HG02759 (cell line): ENCODE data around the gene SLC33A1.
A peak's percentile ranks its signal among the peaks of the same experiment; 100 is the strongest.
"Not testable (repeated sequence)": the region's sequence is repeated elsewhere in the genome, so short reads cannot be mapped to it uniquely, and the experiment has no call there.

Experiments used
- ATAC-seq: cut with Tn5 transposase; IDR thresholded peaks from one replicate; pipeline ENCODE4 v1.9.1; 2021; ENCODE audit warnings: mild to moderate bottlenecking, moderate library complexity; ENCODE audit not compliant: unreplicated experiment

SLC33A1 gene

GRCh38 chr3:155854141-155854940 is at the start of gene SLC33A1:
TSS of gene SLC33A1 (minus strand) at chr3:155854427. CDS start at chr3:155853997, 430 bp downstream.
- ATAC-seq: peak; percentile 95

GRCh38 chr3:155895379-155895900 is 41.2 kb upstream of the SLC33A1 start:
- no peak for ATAC-seq

DNA sequence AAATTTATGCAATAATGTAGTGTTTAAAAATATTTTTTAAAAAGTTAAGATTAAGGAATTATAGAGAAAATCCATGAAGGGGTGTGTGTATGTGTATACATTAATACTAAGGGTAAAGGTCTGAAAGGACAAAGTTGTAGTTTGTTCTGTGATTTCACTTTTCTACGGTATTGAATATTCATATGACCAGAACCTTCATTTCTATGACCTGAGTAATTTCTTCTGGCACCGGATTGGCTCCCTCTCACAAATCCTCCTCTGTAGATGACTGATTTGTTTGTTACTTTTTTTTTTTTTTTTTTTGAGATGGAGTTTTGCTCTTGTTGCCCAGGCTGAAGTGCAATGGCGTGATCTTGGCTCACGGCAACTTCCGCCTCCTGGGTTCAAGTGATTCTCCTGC is 37.1 kb upstream of the SLC33A1 start:
- no peak for ATAC-seq

DNA sequence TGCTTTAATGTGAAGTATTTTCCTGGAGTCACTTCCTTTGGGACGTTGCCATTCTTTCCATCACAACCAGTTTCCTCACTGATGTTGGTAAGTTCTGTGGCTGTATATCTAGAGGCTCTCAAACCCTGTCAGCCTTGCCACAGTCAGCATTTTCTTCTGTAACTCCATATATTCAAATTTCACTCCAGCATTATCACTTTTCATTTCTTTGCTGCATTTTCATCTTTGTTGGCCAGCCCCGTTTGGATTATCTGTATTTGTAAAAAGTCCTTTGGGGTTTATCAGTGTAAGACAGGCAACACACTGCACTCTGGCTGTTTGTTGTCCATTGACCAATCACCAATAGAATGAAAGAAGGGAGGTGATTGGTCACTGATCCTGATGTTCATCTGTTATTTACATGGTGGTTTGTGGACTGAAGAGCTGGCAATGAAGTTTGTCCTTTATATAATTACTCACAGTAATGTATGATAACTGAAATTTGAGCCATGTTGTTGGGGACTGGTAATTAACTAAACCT is 36.5 kb upstream of the SLC33A1 start:
- ATAC-seq: peak; percentile 52

DNA sequence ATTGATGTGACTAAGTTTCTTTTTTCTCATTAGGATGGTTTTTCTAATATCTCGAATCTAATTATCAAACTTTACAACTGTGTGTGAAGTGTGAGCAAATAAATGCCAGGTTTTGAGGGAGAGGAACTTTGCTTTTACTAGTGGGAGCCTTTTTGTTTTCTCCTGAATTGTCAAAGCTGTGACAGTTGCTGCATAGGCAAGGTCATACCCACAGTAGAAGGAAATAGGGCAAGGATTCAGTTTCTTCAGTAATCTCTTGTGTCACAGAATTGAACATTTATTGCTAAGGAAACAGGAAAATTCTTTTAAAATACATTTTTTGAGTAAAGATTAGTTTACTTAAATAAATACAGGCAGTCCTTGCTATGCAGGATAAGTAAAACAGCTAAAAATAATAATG is 35.7 kb upstream of the SLC33A1 start:
- no peak for ATAC-seq

GRCh38 chr3:155889212-155889611 is 35.0 kb upstream of the SLC33A1 start:
- no peak for ATAC-seq

DNA sequence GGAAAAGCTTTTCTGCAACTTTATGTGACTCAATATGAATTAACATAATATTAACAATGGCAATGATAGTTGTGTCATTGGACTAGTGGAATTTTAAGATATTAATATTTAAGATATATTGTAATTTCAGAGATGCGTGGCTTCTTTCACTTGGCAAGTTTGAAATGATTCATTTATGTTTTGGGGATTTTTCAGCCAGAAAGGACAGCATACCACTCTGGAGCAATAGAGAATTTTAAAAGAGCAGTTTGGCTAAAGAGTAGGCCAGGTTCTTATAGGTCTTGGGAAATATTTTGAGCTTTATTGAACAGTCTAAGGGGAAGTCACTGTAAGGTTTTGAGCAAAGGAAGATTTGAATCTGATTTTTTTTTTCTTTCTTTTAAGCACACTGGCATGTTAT is 32.7 kb upstream of the SLC33A1 start:
- ATAC-seq: no peak

GRCh38 chr3:155886348-155886747 is 32.1 kb upstream of the SLC33A1 start:
- not testable (repeated sequence) for ATAC-seq

DNA sequence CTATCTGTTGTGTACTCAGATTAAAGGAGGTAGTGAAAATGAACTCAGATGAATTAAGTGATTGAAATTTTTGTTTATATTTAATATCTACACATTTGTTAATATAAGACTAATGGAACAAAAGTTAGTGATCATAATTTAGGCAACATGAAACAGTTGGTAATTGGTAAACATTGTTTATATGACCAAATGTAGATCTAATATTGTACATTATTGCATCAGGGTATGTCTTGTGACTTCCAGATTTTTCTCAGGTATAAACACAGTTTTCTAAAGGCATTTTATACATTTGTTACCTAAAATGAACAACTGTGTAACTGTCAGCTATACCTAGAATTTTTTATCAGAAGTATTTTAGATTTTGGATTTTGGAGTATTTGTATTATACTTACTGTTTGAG is 31.1 kb upstream of the SLC33A1 start:
- no peak for ATAC-seq

- no peak for ATAC-seq
Measured at GRCh38 chr3:155884292-155884691, 30.1 kb upstream of the SLC33A1 start.

GRCh38 chr3:155880286-155880685 is 26.1 kb upstream of the SLC33A1 start:
- peak; percentile 34 for ATAC-seq

- no peak for ATAC-seq
Measured at GRCh38 chr3:155876503-155876902, 22.3 kb upstream of the SLC33A1 start.

DNA sequence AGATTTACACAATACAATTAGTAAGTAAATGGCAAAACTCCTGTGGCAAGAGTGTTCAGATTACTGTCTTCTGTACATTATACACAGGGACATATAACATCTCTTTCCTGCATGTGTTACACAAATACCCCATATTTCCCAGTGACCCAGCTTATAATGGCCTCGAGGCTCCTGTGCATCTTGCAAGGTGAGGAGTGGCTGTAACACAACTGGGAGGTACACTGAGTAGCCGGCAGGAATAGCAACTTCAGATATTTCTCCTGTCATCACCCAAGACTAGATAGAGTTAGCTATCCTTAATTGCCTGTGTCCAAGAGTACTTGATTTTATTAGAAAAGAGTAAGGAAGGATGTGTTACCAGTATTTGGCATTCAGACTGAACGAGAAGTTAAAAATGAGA is 21.8 kb upstream of the SLC33A1 start:
- ATAC-seq: no peak

GRCh38 chr3:155872904-155873646 is 18.8 kb upstream of the SLC33A1 start:
- no peak for ATAC-seq

DNA sequence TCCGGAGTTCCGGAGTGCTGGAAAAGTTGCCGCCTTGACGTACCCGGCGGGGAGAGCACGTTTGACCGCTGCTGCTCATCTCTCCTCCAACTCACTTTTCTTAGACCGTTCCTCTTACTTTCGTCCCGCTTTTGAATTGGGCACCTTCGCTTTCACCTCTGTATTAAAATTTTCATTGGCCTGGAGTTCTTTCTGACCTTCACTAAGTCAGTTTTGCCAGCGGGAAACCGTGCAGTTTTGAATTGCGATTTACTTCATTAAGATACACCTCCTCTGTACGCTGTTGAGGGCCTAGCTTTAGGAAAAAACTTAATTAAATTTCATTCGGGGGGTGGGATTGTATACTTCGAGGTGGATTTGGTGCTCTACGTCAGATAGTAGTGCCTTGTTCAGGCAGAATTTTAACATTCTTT is 17.5 kb upstream of the SLC33A1 start:
- ATAC-seq: no peak

GRCh38 chr3:155870945-155871745 is 16.9 kb upstream of the SLC33A1 start:
- peak; percentile 32 for ATAC-seq

- ATAC-seq: peak; percentile 91
Measured at GRCh38 chr3:155870133-155870944, 16.1 kb upstream of the SLC33A1 start, which contains the start of gene GMPS. TSS of gene GMPS (plus strand) at chr3:155870650. CDS start at chr3:155870871, 221 bp downstream.

GRCh38 chr3:155869691-155870090 is 15.5 kb upstream of the SLC33A1 start:
- ATAC-seq: no peak

- ATAC-seq: no peak
Measured at GRCh38 chr3:155863072-155863784, 9.0 kb upstream of the SLC33A1 start.
